GM19463 (cell line): ENCODE measurements around the gene SRSF8.

Source experiments
- ATAC-seq: cut with Tn5 transposase; IDR thresholded peaks from one replicate; pipeline ENCODE4 v1.9.1; 2021; ENCODE audit warnings: mild to moderate bottlenecking, moderate library complexity; ENCODE audit not compliant: unreplicated experiment

Gene SRSF8

GRCh38 chr11:95067841-95068219, 1.1 kb downstream of the SRSF8 start:
- ATAC-seq, result no peak

- peak; percentile 62 for ATAC-seq
Measured at GRCh38 chr11:95068549-95068948, 1.8 kb downstream of the SRSF8 start.

GRCh38 chr11:95070471-95070870, 3.8 kb downstream of the SRSF8 start:
- no peak for ATAC-seq

GRCh38 chr11:95072948-95073347, 6.2 kb downstream of the SRSF8 start:
- no peak for ATAC-seq

GRCh38 chr11:95074792-95075563, 8.3 kb downstream of the SRSF8 start:
- no peak for ATAC-seq

- peak; percentile 85 for ATAC-seq
Measured at GRCh38 chr11:95076416-95076815, 9.7 kb downstream of the SRSF8 start.

- ATAC-seq, result peak; percentile 7
Measured at GRCh38 chr11:95076981-95077380, 10.3 kb downstream of the SRSF8 start.

- no peak for ATAC-seq
Measured at GRCh38 chr11:95078526-95078925, 11.8 kb downstream of the SRSF8 start.

GRCh38 chr11:95081010-95081409, 14.3 kb downstream of the SRSF8 start:
- ATAC-seq, result no peak

- ATAC-seq, result no peak
Measured at GRCh38 chr11:95081412-95081811, 14.7 kb downstream of the SRSF8 start.

- ATAC-seq, result no peak
Measured at GRCh38 chr11:95082576-95083001, 15.9 kb downstream of the SRSF8 start.

- peak; percentile 47 for ATAC-seq
Measured at GRCh38 chr11:95084509-95084908, 17.8 kb downstream of the SRSF8 start.

- ATAC-seq, result peak; percentile 20
Measured at GRCh38 chr11:95085117-95085816, 18.5 kb downstream of the SRSF8 start.

GRCh38 chr11:95086151-95086550, 19.4 kb downstream of the SRSF8 start:
- ATAC-seq, result no peak

- no peak for ATAC-seq
Measured at GRCh38 chr11:95086836-95087570, 20.3 kb downstream of the SRSF8 start.

- ATAC-seq, result peak; percentile 37
Measured at GRCh38 chr11:95088946-95089619, 22.4 kb downstream of the SRSF8 start.

GRCh38 chr11:95089620-95090542, 23.2 kb downstream of the SRSF8 start, which contains the start of gene ENDOD1:
TSS of gene ENDOD1 (plus strand) at chr11:95089846. CDS start at chr11:95089928, 82 bp downstream.
- ATAC-seq, result peak; percentile 81

- ATAC-seq, result no peak
Measured at GRCh38 chr11:95091663-95092180, 25.0 kb downstream of the SRSF8 start.

GRCh38 chr11:95092549-95093324, 26.0 kb downstream of the SRSF8 start:
- ATAC-seq, result no peak
